Prostate gland (tissue), 2 donors: ENCODE data around the gene WASF3. TPM values are rescaled to one million over a fixed set of nuclear protein-coding genes. Genes with fewer than 3 reads are reported as not detected.
"Not testable (repeated sequence)": the region's sequence is repeated elsewhere in the genome, so short reads cannot be mapped to it uniquely, and the experiment has no call there.

Source experiments
- DNase-seq: peaks from one replicate; pipeline ENCODE4 v3.0.0-alpha.2; 2019; ENCODE audit warnings: low spot score
- H3K27ac ChIP-seq, 2 donors: fragments of 200-600 bp; sonication (generic); 2 replicates each; pipeline ENCODE4 v1.5.1; 2017 to 2019
- H3K27me3 ChIP-seq: fragments of 200-600 bp; sonication (generic); replicated peaks from 2 replicates; pipeline ENCODE4 v1.5.1; 2019; ENCODE audit not compliant: insufficient read depth
- H3K36me3 ChIP-seq, 2 donors: fragments of 200-600 bp; sonication (generic); 1 replicate in 1 of 2; 2 replicates in 1 of 2; pipeline versions ENCODE4 v1.5.1 to v1.8.1; 2017 to 2019
- H3K4me1 ChIP-seq: fragments of 200-600 bp; sonication (generic); replicated peaks from 2 replicates; pipeline ENCODE4 v1.5.1; 2019
- H3K4me3 ChIP-seq, 2 donors: fragments of 200-600 bp; sonication (generic); 2 replicates each; pipeline ENCODE4 v1.5.1; 2017 to 2019
- H3K9me3 ChIP-seq: fragments of 200-600 bp; sonication (generic); 2 replicates; pipeline ENCODE4 v1.5.1; 2017
- CTCF ChIP-seq, 4 experiments: fragments of 200-600 bp in 2 of 4; fragments of 450-650 bp in 2 of 4; sonication (generic) in 2 of 4; IDR thresholded peaks; 1 replicate in 3 of 4; 2 replicates in 1 of 4; pipeline ENCODE4 v1.5.1; 2016 to 2019; ENCODE audit warnings: antibody characterized with exemption in 4 of 4, mild to moderate bottlenecking in 2 of 4, moderate library complexity in 2 of 4
- POLR2A ChIP-seq: fragments of 450-650 bp; IDR thresholded peaks from one replicate; pipeline ENCODE4 v1.6.1; 2016; ENCODE audit warnings: antibody characterized with exemption, mild to moderate bottlenecking
- POLR2AphosphoS5 ChIP-seq: sonication (generic); formaldehyde crosslinking; IDR thresholded peaks from one replicate; pipeline ENCODE4 v1.6.1; 2017; ENCODE audit warnings: antibody characterized with exemption
- WGBS: methylation state at CpG from one replicate; pipeline ENCODE4 v1.1.5; 2018; 5-methylcytosine and 5-hydroxymethylcytosine counted together
- intact Hi-C: fragments of 100-400 bp; cut with DNase I; formaldehyde crosslinking; loops from one replicate; pipeline ENCODE4 v1.14.2; 2022
- total RNA-seq, 2 donors: library from RNA; depleted of rRNA; stranded (reverse); fragments of >200 nt; gene quantifications; one replicate each; pipeline ENCODE4 v1.1.0, GENCODE V29; 2016

The WASF3 gene
- total RNA-seq, 2 donors from 2014 or later: 10.3 to 23.0 TPM

- H3K4me1 ChIP-seq: no peaks in the 10 kb centered on the region
- H3K9me3 ChIP-seq: no peaks in the 10 kb centered on the region
- DNase-seq: no peak
- no peaks in the 10 kb centered on the region for H3K27me3 ChIP-seq
- TF ChIP-seq CTCF (IDR thresholded peaks at IDR 0.05) (no peak), POLR2A (no peak), POLR2AphosphoS5 (no peak)
- no peak overlapping the region for H3K4me3 ChIP-seq
- H3K36me3 ChIP-seq: no peaks in the 10 kb centered on the region
- 96% methylated on average over 8 of the region's 8 CpGs for WGBS
- H3K27ac ChIP-seq: no peak overlapping the region
- intact Hi-C loops: no loop called here
Measured at GRCh38 chr13:26628706-26629105, 71.2 kb downstream of the WASF3 start.

DNA sequence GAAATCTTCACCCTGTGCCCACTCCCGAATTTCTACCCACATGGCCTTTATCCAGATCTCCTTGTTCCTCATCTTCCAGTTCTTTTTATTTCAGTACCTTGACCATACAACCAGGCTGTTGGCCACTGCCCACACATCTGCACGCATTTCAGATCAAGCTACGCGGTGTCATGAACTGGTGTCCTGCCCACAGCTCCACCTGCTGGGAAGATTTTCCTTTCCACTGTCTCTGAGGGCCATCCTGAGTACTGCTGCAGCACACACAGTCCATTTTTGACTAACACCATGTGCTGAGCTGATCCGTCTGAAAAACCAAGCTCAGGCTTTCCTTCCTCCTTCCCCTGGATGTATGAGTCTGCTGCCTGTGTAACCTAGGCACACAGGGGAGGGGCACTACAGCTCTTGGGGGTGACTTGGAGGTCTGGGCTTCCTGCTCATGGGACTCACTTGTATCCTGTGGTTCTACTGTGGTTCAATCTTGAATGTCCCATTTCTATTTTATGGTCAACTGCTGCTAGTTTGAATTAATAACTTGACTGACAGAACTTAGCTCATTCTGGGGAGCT lies 71.9 kb downstream of the WASF3 start:
- intact Hi-C loops: no loop called here
- no peak overlapping the region for H3K4me3 ChIP-seq
- no peaks in the 10 kb centered on the region for H3K36me3 ChIP-seq
- no peak for DNase-seq
- H3K27me3 ChIP-seq: no peaks in the 10 kb centered on the region
- 83% methylated on average over 5 of the region's 5 CpGs for WGBS
- no peaks in the 10 kb centered on the region for H3K9me3 ChIP-seq
- H3K27ac ChIP-seq: no peak overlapping the region
- no peaks in the 10 kb centered on the region for H3K4me1 ChIP-seq
- no peak for TF ChIP-seq POLR2A
- no peak for TF ChIP-seq POLR2AphosphoS5
- no peak for TF ChIP-seq CTCF (IDR thresholded peaks at IDR 0.05)

DNA sequence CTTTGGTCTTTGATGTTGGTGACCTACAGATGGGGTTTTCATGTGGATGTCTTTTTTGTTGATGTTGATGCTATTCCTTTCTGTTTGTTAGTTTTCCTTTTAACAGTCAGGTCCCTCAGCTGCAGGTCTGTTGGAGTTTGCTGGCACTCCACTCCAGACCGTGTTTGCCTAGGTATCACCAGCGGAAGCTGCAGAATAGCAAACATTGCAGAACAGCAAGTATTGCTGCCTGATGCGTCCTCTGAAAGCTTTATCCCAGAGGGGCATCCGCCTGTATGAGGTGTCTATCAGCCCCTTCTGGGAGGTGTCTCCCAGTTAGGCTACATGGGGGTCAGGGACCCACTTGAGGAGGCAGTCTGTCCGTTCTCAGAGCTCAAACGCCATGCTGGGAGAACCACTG lies 78.2 kb downstream of the WASF3 start:
- 79% methylated on average over 6 of the region's 6 CpGs for WGBS
- H3K27ac ChIP-seq: peak overlapping the region in 1 of 2 donors; percentile 38
- DNase-seq: peak; percentile 20
- H3K4me3 ChIP-seq, H3K9me3 ChIP-seq, H3K36me3 ChIP-seq, intact Hi-C loops, H3K4me1 ChIP-seq, H3K27me3 ChIP-seq: not testable (repeated sequence)

DNA sequence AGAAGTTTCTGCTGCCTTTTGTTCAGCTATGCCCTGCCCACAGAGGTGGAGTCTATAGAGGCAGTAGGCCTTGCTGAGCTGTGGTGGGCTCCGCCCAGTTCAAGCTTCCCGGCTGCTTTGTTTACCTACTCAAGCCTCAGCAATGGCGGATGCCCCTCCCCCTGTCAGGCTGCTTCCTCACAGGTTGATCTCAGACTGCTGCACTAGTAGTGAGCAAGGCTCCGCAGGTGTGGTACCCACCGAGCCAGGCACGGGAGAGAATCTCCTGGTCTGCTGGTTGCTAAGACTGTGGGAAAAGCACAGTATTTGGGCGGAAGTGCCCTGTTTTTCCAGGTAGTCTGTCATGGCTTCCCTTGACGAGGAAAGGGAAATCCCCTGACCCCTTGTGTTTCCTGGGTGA lies 78.6 kb downstream of the WASF3 start:
- H3K27me3 ChIP-seq, H3K36me3 ChIP-seq, H3K9me3 ChIP-seq, H3K4me1 ChIP-seq, H3K4me3 ChIP-seq, intact Hi-C loops: not testable (repeated sequence)
- WGBS: 73% methylated on average over 8 of the region's 8 CpGs
- peak; percentile 15 for DNase-seq
- H3K27ac ChIP-seq: peak overlapping the region in 1 of 2 donors; percentile 38

- no peak for TF ChIP-seq POLR2A
- no peak for TF ChIP-seq POLR2AphosphoS5
- no peak for TF ChIP-seq CTCF (IDR thresholded peaks at IDR 0.05)
- H3K4me1 ChIP-seq: no peaks in the 10 kb centered on the region
- H3K27ac ChIP-seq: no peak overlapping the region
- H3K36me3 ChIP-seq: no peaks in the 10 kb centered on the region
- intact Hi-C loops: no loop called here
- H3K27me3 ChIP-seq: no peaks in the 10 kb centered on the region
- H3K9me3 ChIP-seq: no peaks in the 10 kb centered on the region
- no peak for DNase-seq
- no peak overlapping the region for H3K4me3 ChIP-seq
Measured at GRCh38 chr13:26646603-26647002, 89.1 kb downstream of the WASF3 start.

DNA sequence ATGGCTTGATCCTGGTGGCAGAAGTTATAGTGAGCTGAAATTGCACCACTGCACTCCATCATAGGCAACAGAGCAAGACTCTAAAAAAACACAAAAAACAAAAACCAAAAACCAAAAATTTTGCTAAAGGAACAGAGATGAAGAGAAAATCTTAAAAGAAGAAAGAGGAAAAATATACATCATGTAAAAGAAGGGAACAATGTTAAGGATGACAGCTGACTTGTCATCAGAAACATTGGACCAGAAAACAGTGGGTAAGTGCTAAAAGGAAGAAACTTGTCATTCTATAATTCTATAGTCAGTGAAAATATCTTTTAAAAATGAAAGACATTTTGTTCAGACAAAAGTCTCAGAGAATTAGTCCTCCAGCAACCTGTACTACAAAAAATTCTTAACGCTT lies 93.8 kb downstream of the WASF3 start:
- intact Hi-C loops: no loop called here
- H3K9me3 ChIP-seq: no peaks in the 10 kb centered on the region
- no peaks in the 10 kb centered on the region for H3K27me3 ChIP-seq
- no peak overlapping the region for H3K27ac ChIP-seq
- WGBS: 94% methylated on average over 1 of the region's 1 CpG
- H3K4me1 ChIP-seq: no peaks in the 10 kb centered on the region
- no peak for DNase-seq
- no peaks in the 10 kb centered on the region for H3K36me3 ChIP-seq
- no peak overlapping the region for H3K4me3 ChIP-seq
- TF ChIP-seq POLR2A (no peak), POLR2AphosphoS5 (no peak), CTCF (IDR thresholded peaks at IDR 0.05) (no peak)
